HL-60 (cell line): ENCODE data around the gene TM4SF18.

ENCODE experiments used
- DNase-seq, 2 experiments: peaks; one replicate each; pipeline ENCODE4 v3.0.0-alpha.2; 2010 to 2020; ENCODE audit warnings: low read depth in 1 of 2, low spot score in 1 of 2
- H3K27ac ChIP-seq: fragments of 250-450 bp; sonication (Bioruptor Pico); replicated peaks from 2 replicates; pipeline ENCODE4 v1.5.1; 2020; ENCODE audit warnings: mild to moderate bottlenecking, moderate library complexity
- H3K27me3 ChIP-seq: fragments of 250-450 bp; sonication (Bioruptor Pico); 2 replicates; pipeline ENCODE4 v1.5.1; 2021; ENCODE audit warnings: mild to moderate bottlenecking, moderate library complexity; ENCODE audit not compliant: insufficient read depth, poor library complexity, severe bottlenecking
- H3K4me3 ChIP-seq: replicated peaks from 2 replicates; pipeline ENCODE4 v1.5.1; 2011; ENCODE audit warnings: mild to moderate bottlenecking, control low read depth, low read length; ENCODE audit not compliant: insufficient read depth
- GABPA ChIP-seq: IDR thresholded peaks from 2 replicates; pipeline ENCODE4 v1.6.1; 2012; ENCODE audit warnings: low read depth
- POLR2AphosphoS5 ChIP-seq: IDR thresholded peaks from 2 replicates; pipeline ENCODE4 v1.6.1; 2012; ENCODE audit warnings: low read depth
- SPI1 ChIP-seq: IDR thresholded peaks from 2 replicates; pipeline ENCODE4 v1.6.1; 2012; ENCODE audit warnings: low read depth, mild to moderate bottlenecking, borderline replicate concordance
- TF ChIP-seq, protein P1 (sequence below): IDR thresholded peaks from 2 replicates; pipeline ENCODE4 v1.6.1; 2012; ENCODE audit warnings: low read depth; ENCODE audit not compliant: insufficient replicate concordance
- TF ChIP-seq, protein P2 (sequence below): IDR thresholded peaks from one replicate; pipeline ENCODE4 v1.5.1; 2011; ENCODE audit warnings: low read length, control low read depth, inconsistent platforms; ENCODE audit not compliant: insufficient read depth

The TM4SF18 gene

DNA sequence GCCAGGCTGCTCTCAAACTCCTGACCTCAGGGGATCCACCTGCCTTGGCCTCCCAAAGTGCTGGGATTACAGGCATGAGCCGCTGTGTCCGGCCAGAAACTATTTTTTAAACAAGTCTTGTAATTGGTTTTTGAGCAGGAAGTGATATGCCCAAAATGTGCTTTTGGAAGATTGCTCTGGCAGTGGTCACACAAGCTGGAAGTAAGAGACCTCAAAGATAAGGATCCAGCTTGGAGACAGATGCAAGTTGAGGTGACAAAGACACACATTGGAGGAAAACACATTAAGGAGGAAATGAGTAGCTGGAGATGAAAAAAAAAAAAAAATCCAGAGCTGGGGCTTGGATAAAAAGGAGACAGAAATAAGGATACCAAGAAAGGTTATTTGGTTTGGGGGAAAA, 6.3 kb downstream of the TM4SF18 start:
- TF ChIP-seq GABPA (no peak), POLR2AphosphoS5 (no peak), SPI1 (no peak)
- TF ChIP-seq, protein P1, sequence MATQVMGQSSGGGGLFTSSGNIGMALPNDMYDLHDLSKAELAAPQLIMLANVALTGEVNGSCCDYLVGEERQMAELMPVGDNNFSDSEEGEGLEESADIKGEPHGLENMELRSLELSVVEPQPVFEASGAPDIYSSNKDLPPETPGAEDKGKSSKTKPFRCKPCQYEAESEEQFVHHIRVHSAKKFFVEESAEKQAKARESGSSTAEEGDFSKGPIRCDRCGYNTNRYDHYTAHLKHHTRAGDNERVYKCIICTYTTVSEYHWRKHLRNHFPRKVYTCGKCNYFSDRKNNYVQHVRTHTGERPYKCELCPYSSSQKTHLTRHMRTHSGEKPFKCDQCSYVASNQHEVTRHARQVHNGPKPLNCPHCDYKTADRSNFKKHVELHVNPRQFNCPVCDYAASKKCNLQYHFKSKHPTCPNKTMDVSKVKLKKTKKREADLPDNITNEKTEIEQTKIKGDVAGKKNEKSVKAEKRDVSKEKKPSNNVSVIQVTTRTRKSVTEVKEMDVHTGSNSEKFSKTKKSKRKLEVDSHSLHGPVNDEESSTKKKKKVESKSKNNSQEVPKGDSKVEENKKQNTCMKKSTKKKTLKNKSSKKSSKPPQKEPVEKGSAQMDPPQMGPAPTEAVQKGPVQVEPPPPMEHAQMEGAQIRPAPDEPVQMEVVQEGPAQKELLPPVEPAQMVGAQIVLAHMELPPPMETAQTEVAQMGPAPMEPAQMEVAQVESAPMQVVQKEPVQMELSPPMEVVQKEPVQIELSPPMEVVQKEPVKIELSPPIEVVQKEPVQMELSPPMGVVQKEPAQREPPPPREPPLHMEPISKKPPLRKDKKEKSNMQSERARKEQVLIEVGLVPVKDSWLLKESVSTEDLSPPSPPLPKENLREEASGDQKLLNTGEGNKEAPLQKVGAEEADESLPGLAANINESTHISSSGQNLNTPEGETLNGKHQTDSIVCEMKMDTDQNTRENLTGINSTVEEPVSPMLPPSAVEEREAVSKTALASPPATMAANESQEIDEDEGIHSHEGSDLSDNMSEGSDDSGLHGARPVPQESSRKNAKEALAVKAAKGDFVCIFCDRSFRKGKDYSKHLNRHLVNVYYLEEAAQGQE = no peak
- TF ChIP-seq, protein P2, sequence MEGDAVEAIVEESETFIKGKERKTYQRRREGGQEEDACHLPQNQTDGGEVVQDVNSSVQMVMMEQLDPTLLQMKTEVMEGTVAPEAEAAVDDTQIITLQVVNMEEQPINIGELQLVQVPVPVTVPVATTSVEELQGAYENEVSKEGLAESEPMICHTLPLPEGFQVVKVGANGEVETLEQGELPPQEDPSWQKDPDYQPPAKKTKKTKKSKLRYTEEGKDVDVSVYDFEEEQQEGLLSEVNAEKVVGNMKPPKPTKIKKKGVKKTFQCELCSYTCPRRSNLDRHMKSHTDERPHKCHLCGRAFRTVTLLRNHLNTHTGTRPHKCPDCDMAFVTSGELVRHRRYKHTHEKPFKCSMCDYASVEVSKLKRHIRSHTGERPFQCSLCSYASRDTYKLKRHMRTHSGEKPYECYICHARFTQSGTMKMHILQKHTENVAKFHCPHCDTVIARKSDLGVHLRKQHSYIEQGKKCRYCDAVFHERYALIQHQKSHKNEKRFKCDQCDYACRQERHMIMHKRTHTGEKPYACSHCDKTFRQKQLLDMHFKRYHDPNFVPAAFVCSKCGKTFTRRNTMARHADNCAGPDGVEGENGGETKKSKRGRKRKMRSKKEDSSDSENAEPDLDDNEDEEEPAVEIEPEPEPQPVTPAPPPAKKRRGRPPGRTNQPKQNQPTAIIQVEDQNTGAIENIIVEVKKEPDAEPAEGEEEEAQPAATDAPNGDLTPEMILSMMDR = no peak
- H3K4me3 ChIP-seq = no peak overlapping the region
- H3K27me3 ChIP-seq = peaks cover 9% of the 10 kb centered on the region
- H3K27ac ChIP-seq = no peak overlapping the region
- DNase-seq = no peak

DNA sequence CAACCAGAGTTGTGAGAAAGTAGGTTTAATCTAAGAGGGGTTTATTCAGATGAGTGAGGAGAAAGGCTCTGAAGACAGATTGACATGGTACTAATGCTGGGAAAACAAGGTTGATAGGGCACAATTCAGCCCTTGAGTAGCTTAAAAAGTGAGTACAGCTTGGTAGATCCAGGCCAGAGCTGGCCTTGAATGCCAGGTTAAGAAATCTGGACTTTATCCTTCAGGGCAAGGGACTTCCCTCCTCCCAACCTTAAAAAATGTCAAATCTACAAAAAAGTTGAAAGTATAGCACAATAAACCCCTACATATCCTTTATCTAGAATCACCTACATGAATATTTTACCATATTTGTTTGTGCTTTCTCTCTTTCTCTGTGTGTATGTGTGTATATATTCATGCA, 7.9 kb downstream of the TM4SF18 start:
- DNase-seq = no peak
- TF ChIP-seq SPI1 = no peak
- TF ChIP-seq, protein P1 = no peak
- TF ChIP-seq, protein P2 = no peak
- no peak for TF ChIP-seq GABPA

DNA sequence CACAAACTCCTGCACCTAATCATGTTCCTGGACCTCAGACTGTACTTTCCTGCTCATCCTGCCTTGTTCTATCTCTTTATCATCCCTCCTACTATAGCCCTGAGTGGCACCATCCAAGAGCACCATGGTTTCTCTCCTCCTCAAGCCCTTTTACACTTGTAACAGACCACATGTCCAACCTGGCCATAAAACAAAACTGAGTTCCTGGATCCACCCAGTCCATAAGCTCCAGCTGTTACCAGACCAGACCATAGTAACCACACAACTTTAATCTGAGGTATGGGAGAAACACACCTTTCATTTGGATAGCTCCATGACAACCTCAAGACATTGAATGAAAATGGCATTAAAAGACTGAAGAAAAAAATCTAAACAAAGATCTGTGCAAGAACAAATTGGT, 9.1 kb downstream of the TM4SF18 start:
- peaks cover 9% of the 10 kb centered on the region for H3K27me3 ChIP-seq
- H3K27ac ChIP-seq = no peak overlapping the region
- TF ChIP-seq SPI1 (no peak), POLR2AphosphoS5 (no peak)
- TF ChIP-seq, protein P2 = no peak
- TF ChIP-seq, protein P1 = no peak
- DNase-seq = no peak
- H3K4me3 ChIP-seq = no peak overlapping the region

More for the DNA sequence above, 7.9 kb downstream of the TM4SF18 start:
- peaks cover 9% of the 10 kb centered on the region for H3K27me3 ChIP-seq
- no peak overlapping the region for H3K4me3 ChIP-seq
- H3K27ac ChIP-seq = no peak overlapping the region
